Measurements from ENCODE around the gene CLOCK. TPM values are rescaled to one million over a fixed set of nuclear protein-coding genes. Genes with fewer than 3 reads are reported as not detected.

CLOCK gene
- total and polyA plus RNA-seq, 2 of the 8 experiments (the other 6 are each of a cell fraction or from before 2014, with no cell fraction given), result 7.7 to 24.2 TPM

DNA sequence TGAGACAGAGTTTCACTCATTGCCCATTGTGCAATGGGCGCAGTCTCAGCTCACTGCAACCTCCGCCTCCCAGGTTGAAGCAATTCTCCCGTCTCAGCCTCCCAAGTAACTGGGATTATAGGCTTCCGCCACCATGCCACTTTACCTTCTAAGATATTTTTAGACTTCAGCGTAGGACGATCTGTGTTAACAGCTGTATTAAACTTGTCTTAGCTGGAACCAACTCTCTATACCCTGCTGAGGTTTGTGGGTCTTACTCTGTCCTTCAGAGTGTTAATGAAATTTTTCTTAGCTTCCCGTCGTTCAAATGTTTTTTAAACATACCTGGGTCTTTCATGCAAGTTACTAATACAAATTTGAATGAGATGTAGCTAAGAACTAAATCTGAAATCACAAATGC lies 136.3 kb downstream of the CLOCK start:
- H3K23me2 ChIP-seq (ENCODE audit: low read depth, low read length), result no peaks in the 10 kb centered on the region
- no peak overlapping the region for H2AK5ac ChIP-seq (ENCODE audit: low read depth, low read length)
- no peaks in the 10 kb centered on the region for H3K27me3 ChIP-seq (replicated peaks in 1 of 4; ENCODE audit: control insufficient read depth in 3 of 4, extremely low read depth in 1 of 4, insufficient read depth in 3 of 4, low read length in 3 of 4)
- ChIA-PET POLR2A (ENCODE audit: partially characterized antibody) (interaction anchor here (0.7 to 2.9 kb wide), 2 partner anchors 14 to 202 kb away, joined by 3 to 19 read pairs; partner anchors contain the start of gene TMEM165), CTCF (ENCODE audit: partially characterized antibody) (interaction anchor here (0.7 to 2.7 kb wide), 12 partner anchors 8 to 456 kb away, joined by 3 to 9 read pairs (median 4); no protein-coding TSS in a partner anchor)
- no peak overlapping the region for H2BK15ac ChIP-seq (ENCODE audit: low read length)
- no peak for DNase-seq (ENCODE audit: low read depth in 1 of 2, low spot score in 2 of 2)
- H2BK5ac ChIP-seq (ENCODE audit: low read depth, low read length), result no peak overlapping the region
- H3K56ac ChIP-seq (replicated peaks; ENCODE audit: insufficient read length, low read depth, low read length), result no peak overlapping the region
- no peak overlapping the region for H3K9ac ChIP-seq (replicated peaks in 1 of 4; ENCODE audit: extremely low read depth in 1 of 4, low read depth in 3 of 4, low read length in 3 of 4)
- H2BK12ac ChIP-seq (ENCODE audit: low read depth, low read length), result no peak overlapping the region
- H3K79me2 ChIP-seq (ENCODE audit: control insufficient read depth in 1 of 2, insufficient read depth in 2 of 2, low read length in 2 of 2), result peaks cover 12 to 95% of the 10 kb centered on the region in 2 experiments
- no peak overlapping the region for H3K4ac ChIP-seq (replicated peaks; ENCODE audit: insufficient read length, low read depth, low read length)
- no peak overlapping the region for H3K23ac ChIP-seq (ENCODE audit: insufficient read length)
- H3K27ac ChIP-seq (ENCODE audit: low read depth, low read length), result no peak overlapping the region
- H4K8ac ChIP-seq (ENCODE audit: extremely low read depth, insufficient read depth, low read length), result no peak overlapping the region
- no peak overlapping the region for H4K5ac ChIP-seq (ENCODE audit: insufficient read length, low read depth, low read length)
- H2BK20ac ChIP-seq (ENCODE audit: low read length), result no peak overlapping the region
- peaks cover 0 to 3% (median under 1%) of the 10 kb centered on the region in 4 experiments; a peak in 2 of 7 replicates for H3K4me1 ChIP-seq (replicated peaks in 1 of 4; ENCODE audit: control insufficient read depth in 3 of 4, insufficient read depth in 4 of 4, low read length in 3 of 4)
- TF ChIP-seq CBX8 (IDR thresholded peaks at IDR 0.05; ENCODE audit: borderline replicate concordance, low read depth, low read length), result no peak
- no peak for TF ChIP-seq TAF7 (optimal IDR thresholded peaks at IDR 0.05; ENCODE audit: borderline replicate concordance, low read depth, low read length)
- TF ChIP-seq POU5F1 (IDR thresholded peaks at IDR 0.05; ENCODE audit: low read depth, low read length), result no peak
- TF ChIP-seq ZNF274 (IDR thresholded peaks at IDR 0.05; ENCODE audit: borderline replicate concordance, extremely low read depth, low read length), result no peak
- TF ChIP-seq TEAD4 (IDR thresholded peaks at IDR 0.05; ENCODE audit: low read depth, low read length), result no peak
- no peak overlapping the region for H2BK120ac ChIP-seq (replicated peaks; ENCODE audit: low read depth, low read length)
- no peak overlapping the region for H3K4me3 ChIP-seq (ENCODE audit: extremely low read depth in 1 of 4, insufficient read depth in 2 of 4, low read depth in 3 of 4, low read length in 4 of 4)
- peaks cover 2 to 36% (median 9%) of the 10 kb centered on the region in 4 experiments; a peak in 6 of 8 replicates for H3K36me3 ChIP-seq (ENCODE audit: control insufficient read depth in 2 of 4, insufficient read depth in 4 of 4, low read length in 3 of 4)
- H4K91ac ChIP-seq (replicated peaks; ENCODE audit: insufficient read length, low read length), result no peak overlapping the region
- H3K4me2 ChIP-seq (ENCODE audit: insufficient read depth in 1 of 2, low read depth in 2 of 2, low read length in 2 of 2), result no peak overlapping the region
- no peak for FAIRE-seq
- no peaks in the 10 kb centered on the region for H3K9me3 ChIP-seq (ENCODE audit: insufficient read depth in 2 of 2, low read depth in 1 of 2, low read length in 1 of 2)
- H4K20me1 ChIP-seq (replicated peaks in 1 of 2; ENCODE audit: control insufficient read depth in 1 of 2, insufficient read depth in 2 of 2, low read length in 2 of 2), result peaks cover 15 to 23% of the 10 kb centered on the region in 2 experiments
- peaks cover 6% of the 10 kb centered on the region for H3K79me1 ChIP-seq (ENCODE audit: low read depth, low read length)
- no peak overlapping the region for H3K14ac ChIP-seq (ENCODE audit: insufficient read length)
- H2AFZ ChIP-seq (ENCODE audit: low read length), result no peak overlapping the region
- H3K18ac ChIP-seq (ENCODE audit: extremely low read depth, low read length), result no peak overlapping the region
- WGBS, 2 experiments (ENCODE audit: extremely low coverage in 1 of 2, insufficient coverage in 1 of 2, insufficient read length in 1 of 2, insufficient replicate concordance in 2 of 2, low coverage in 1 of 2, low lambda C conversion rate in 2 of 2, missing lambda C conversion rate in 1 of 2), result 93% methylated on average over 8 of the region's 8 CpGs; no CpG with 5 or more reads in 1 of the 2 experiments

Measured in H1 (cell line).